ENCODE data around the gene TNPO1. TPM values are rescaled to one million over a fixed set of nuclear protein-coding genes. Genes with fewer than 3 reads are reported as not detected.
A peak's percentile ranks its signal among the peaks of the same experiment; 100 is the strongest.

Gene TNPO1
- total and polyA plus RNA-seq, 2 experiments from 2014 or later: 53.5 to 128 TPM

- H3K79me2 ChIP-seq: peaks cover 5% of the 10 kb centered on the region
- no peak overlapping the region for H2AFZ ChIP-seq
- peaks cover 10% of the 10 kb centered on the region for H3K4me1 ChIP-seq (ENCODE audit: insufficient read depth)
- no peak overlapping the region for H3K4me3 ChIP-seq
- no peaks in the 10 kb centered on the region for H3K9me2 ChIP-seq (replicated peaks; ENCODE audit: insufficient read depth)
- 100% methylated on average over 1 of the region's 1 CpG for WGBS (ENCODE audit: low lambda C conversion rate, missing lambda C conversion rate)
- TF ChIP-seq CTCF (IDR thresholded peaks at IDR 0.05; ENCODE audit: poor library complexity): no peak
- TF ChIP-seq EZH2 (IDR thresholded peaks at IDR 0.05; ENCODE audit: borderline replicate concordance): no peak
- no peak for TF ChIP-seq EZH2phosphoT487 (IDR thresholded peaks at IDR 0.05; ENCODE audit: low read depth, severe bottlenecking, unreplicated experiment)
- no peaks in the 10 kb centered on the region for H3K9me3 ChIP-seq (ENCODE audit: low read depth)
- no peak overlapping the region for H3K27ac ChIP-seq
- no peaks in the 10 kb centered on the region for H3K27me3 ChIP-seq
- DNase-seq (ENCODE audit: low spot score): no peak
- H3K4me2 ChIP-seq: no peak overlapping the region
- no peaks in the 10 kb centered on the region for H4K20me1 ChIP-seq (ENCODE audit: insufficient read depth, poor library complexity, severe bottlenecking)
- no peaks in the 10 kb centered on the region for H3K36me3 ChIP-seq (replicated peaks; ENCODE audit: insufficient read depth, low read depth)
Observed at GRCh38 chr5:72812488-72812887, 4.0 kb upstream of the TNPO1 start.

GRCh38 chr5:72814104-72814503 lies 2.4 kb upstream of the TNPO1 start:
- Histone ChIP-seq H2AFZ (no peak overlapping the region), H3K9me3 (ENCODE audit: low read depth) (no peaks in the 10 kb centered on the region), H3K27ac (no peak overlapping the region), H3K4me1 (ENCODE audit: insufficient read depth) (peaks cover 17% of the 10 kb centered on the region), H3K9me2 (replicated peaks; ENCODE audit: insufficient read depth) (no peaks in the 10 kb centered on the region), H3K4me2 (no peak overlapping the region), H4K20me1 (ENCODE audit: insufficient read depth, poor library complexity, severe bottlenecking) (no peaks in the 10 kb centered on the region), H3K27me3 (no peaks in the 10 kb centered on the region), H3K36me3 (replicated peaks; ENCODE audit: insufficient read depth, low read depth) (no peaks in the 10 kb centered on the region), H3K79me2 (peaks cover 20% of the 10 kb centered on the region), H3K4me3 (no peak overlapping the region)
- TF ChIP-seq CTCF (IDR thresholded peaks at IDR 0.05; ENCODE audit: poor library complexity): no peak
- TF ChIP-seq EZH2phosphoT487 (IDR thresholded peaks at IDR 0.05; ENCODE audit: low read depth, severe bottlenecking, unreplicated experiment): no peak
- TF ChIP-seq EZH2 (IDR thresholded peaks at IDR 0.05; ENCODE audit: borderline replicate concordance): no peak
- no peak for DNase-seq (ENCODE audit: low spot score)

GRCh38 chr5:72814864-72815263 lies 1.6 kb upstream of the TNPO1 start:
- no peak for TF ChIP-seq EZH2phosphoT487 (IDR thresholded peaks at IDR 0.05; ENCODE audit: low read depth, severe bottlenecking, unreplicated experiment)
- TF ChIP-seq CTCF (IDR thresholded peaks at IDR 0.05; ENCODE audit: poor library complexity): no peak
- TF ChIP-seq EZH2 (IDR thresholded peaks at IDR 0.05; ENCODE audit: borderline replicate concordance): no peak
- H3K27ac ChIP-seq: peak overlapping the region; percentile 99
- H3K4me1 ChIP-seq (ENCODE audit: insufficient read depth): peaks cover 17% of the 10 kb centered on the region
- H2AFZ ChIP-seq: no peak overlapping the region
- WGBS (ENCODE audit: low lambda C conversion rate, missing lambda C conversion rate): 94% methylated on average over 1 of the region's 1 CpG
- H3K9me3 ChIP-seq (ENCODE audit: low read depth): no peaks in the 10 kb centered on the region
- no peaks in the 10 kb centered on the region for H3K27me3 ChIP-seq
- H3K79me2 ChIP-seq: peaks cover 27% of the 10 kb centered on the region
- DNase-seq (ENCODE audit: low spot score): no peak
- H3K4me2 ChIP-seq: peak overlapping the region; percentile 90
- no peak overlapping the region for H3K4me3 ChIP-seq
- H3K36me3 ChIP-seq (replicated peaks; ENCODE audit: insufficient read depth, low read depth): no peaks in the 10 kb centered on the region
- no peaks in the 10 kb centered on the region for H3K9me2 ChIP-seq (replicated peaks; ENCODE audit: insufficient read depth)
- H4K20me1 ChIP-seq (ENCODE audit: insufficient read depth, poor library complexity, severe bottlenecking): no peaks in the 10 kb centered on the region
